Fibroblast of lung (primary cell): ENCODE data around the gene VEGFA.

Source experiments
- EZH2 ChIP-seq: IDR thresholded peaks from 2 replicates; pipeline ENCODE4 v1.5.1; 2012; ENCODE audit warnings: low read length, control low read depth, mild to moderate bottlenecking; ENCODE audit errors: missing control alignments
- TF ChIP-seq, protein P1 (sequence below), 2 donors: IDR thresholded peaks in 1 of 2; conservative IDR thresholded peaks in 1 of 2; 1 replicate in 1 of 2; 2 replicates in 1 of 2; pipeline ENCODE4 v1.5.1; 2011 to 2012; ENCODE audit warnings: low read length in 2 of 2, control low read depth in 1 of 2, inconsistent platforms in 1 of 2, low read depth in 1 of 2, mild to moderate bottlenecking in 1 of 2

DNA sequence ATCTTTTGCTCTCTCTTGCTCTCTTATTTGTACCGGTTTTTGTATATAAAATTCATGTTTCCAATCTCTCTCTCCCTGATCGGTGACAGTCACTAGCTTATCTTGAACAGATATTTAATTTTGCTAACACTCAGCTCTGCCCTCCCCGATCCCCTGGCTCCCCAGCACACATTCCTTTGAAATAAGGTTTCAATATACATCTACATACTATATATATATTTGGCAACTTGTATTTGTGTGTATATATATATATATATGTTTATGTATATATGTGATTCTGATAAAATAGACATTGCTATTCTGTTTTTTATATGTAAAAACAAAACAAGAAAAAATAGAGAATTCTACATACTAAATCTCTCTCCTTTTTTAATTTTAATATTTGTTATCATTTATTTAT lies 15.9 kb downstream of the VEGFA start:
- TF ChIP-seq, protein P1, sequence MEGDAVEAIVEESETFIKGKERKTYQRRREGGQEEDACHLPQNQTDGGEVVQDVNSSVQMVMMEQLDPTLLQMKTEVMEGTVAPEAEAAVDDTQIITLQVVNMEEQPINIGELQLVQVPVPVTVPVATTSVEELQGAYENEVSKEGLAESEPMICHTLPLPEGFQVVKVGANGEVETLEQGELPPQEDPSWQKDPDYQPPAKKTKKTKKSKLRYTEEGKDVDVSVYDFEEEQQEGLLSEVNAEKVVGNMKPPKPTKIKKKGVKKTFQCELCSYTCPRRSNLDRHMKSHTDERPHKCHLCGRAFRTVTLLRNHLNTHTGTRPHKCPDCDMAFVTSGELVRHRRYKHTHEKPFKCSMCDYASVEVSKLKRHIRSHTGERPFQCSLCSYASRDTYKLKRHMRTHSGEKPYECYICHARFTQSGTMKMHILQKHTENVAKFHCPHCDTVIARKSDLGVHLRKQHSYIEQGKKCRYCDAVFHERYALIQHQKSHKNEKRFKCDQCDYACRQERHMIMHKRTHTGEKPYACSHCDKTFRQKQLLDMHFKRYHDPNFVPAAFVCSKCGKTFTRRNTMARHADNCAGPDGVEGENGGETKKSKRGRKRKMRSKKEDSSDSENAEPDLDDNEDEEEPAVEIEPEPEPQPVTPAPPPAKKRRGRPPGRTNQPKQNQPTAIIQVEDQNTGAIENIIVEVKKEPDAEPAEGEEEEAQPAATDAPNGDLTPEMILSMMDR (conservative IDR thresholded peaks at IDR 0.05 in 1 of 2, IDR thresholded peaks at IDR 0.05 in 1 of 2; ENCODE audit: low read depth in 1 of 2, low read length in 2 of 2), result no peak
- no peak for TF ChIP-seq EZH2
